Measurements from ENCODE around the gene CNGB1. TPM values are rescaled to one million over a fixed set of nuclear protein-coding genes. Genes with fewer than 3 reads are reported as not detected.

CNGB1 gene
- total and polyA plus RNA-seq, 2 experiments from 2014 or later = not detected

DNA sequence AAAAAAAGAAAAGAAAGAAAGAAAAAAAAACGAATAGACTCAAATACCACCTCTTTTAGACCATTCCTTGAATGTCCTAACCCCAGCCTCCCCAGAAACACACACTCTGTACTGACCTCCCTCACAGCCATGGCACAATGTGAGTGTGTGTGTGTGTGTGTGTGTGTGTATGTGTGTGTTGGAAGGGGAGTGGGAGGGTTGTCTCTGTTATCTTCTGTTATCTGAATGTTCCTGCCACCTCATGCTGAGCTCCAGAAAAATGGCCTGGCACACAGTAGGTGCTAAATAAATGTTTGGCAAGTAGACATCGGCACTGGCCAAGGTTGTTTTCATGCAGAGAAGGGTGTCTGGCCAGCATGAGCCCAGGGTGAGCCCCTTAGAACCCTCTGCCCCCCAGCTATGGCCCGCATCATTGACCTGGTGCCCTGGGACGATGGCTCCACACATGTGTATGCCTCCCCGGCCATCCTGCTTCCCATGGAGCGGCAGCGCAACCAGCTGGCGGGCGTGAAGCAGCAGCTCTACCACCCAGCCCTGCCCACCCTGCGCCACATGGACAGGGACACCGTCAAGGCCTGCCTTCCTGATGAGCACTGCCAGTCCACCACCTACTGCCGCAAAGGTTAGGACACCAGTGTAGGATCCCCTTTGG, 6.6 kb upstream of the CNGB1 start:
- Histone ChIP-seq H3K9me3 (ENCODE audit: low read depth) (no peaks in the 10 kb centered on the region), H3K27me3 (no peaks in the 10 kb centered on the region), H3K27ac (no peak overlapping the region), H3K36me3 (no peaks in the 10 kb centered on the region), H3K4me1 (ENCODE audit: low read depth) (no peaks in the 10 kb centered on the region), H3K4me3 (no peak overlapping the region)
- TF ChIP-seq, protein P1, sequence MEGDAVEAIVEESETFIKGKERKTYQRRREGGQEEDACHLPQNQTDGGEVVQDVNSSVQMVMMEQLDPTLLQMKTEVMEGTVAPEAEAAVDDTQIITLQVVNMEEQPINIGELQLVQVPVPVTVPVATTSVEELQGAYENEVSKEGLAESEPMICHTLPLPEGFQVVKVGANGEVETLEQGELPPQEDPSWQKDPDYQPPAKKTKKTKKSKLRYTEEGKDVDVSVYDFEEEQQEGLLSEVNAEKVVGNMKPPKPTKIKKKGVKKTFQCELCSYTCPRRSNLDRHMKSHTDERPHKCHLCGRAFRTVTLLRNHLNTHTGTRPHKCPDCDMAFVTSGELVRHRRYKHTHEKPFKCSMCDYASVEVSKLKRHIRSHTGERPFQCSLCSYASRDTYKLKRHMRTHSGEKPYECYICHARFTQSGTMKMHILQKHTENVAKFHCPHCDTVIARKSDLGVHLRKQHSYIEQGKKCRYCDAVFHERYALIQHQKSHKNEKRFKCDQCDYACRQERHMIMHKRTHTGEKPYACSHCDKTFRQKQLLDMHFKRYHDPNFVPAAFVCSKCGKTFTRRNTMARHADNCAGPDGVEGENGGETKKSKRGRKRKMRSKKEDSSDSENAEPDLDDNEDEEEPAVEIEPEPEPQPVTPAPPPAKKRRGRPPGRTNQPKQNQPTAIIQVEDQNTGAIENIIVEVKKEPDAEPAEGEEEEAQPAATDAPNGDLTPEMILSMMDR (IDR thresholded peaks at IDR 0.05; ENCODE audit: low read depth, low read length) = no peak
- no peak for DNase-seq (ENCODE audit: low read depth in 1 of 2, low spot score in 1 of 2)

DNA sequence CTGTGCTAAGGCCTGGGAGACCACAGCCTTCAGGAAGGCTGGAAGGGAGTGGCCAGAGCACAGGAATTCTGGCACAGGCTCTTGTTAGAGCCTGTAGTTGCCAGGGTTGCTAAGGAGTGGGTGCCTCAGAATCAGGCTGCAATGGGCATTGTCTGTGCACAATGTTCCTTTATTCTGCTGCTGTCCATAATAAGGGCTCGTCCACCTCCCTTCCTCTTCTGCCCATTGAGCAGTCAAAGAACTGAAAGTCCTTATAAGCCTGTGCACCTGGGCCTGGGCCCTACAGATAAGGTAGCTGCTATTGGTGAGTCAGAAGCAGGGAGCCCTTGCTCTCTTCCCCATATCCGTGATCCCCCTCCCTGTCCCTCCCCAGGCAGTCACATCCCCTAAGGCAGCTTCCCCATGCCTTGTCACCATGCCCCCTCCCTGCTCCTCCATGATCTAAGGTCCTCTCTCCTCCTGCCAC, 5.4 kb upstream of the CNGB1 start:
- no peaks in the 10 kb centered on the region for H3K4me1 ChIP-seq (ENCODE audit: low read depth)
- no peaks in the 10 kb centered on the region for H3K9me3 ChIP-seq (ENCODE audit: low read depth)
- DNase-seq (ENCODE audit: low read depth in 1 of 2, low spot score in 1 of 2) = peak in 1 of 2 donors; percentile 58
- no peaks in the 10 kb centered on the region for H3K36me3 ChIP-seq
- no peak overlapping the region for H3K27ac ChIP-seq
- TF ChIP-seq, protein P1 (IDR thresholded peaks at IDR 0.05; ENCODE audit: low read depth, low read length) = no peak
- no peaks in the 10 kb centered on the region for H3K27me3 ChIP-seq
- H3K4me3 ChIP-seq = no peak overlapping the region

DNA sequence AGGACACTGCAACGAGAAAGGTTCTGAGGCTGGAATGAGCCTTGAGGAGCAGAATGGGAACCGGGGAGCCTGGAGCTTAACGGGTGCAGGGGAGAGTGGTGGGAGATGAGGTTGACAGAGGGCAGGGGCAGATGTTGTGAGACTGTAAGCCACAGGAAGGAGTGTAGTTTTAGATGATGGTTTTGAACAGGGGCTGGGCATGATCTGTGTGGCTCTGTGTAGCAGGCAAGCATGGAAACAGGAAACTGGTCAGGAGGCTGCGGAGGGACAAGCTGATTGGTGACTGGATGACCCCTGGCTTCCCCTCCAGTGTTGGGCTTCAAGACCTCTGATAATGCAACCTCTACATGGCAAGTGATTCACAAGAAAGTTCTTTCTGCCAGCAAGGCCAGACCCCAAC, 1.4 kb upstream of the CNGB1 start:
- no peaks in the 10 kb centered on the region for H3K27me3 ChIP-seq
- TF ChIP-seq, protein P1 (IDR thresholded peaks at IDR 0.05; ENCODE audit: low read depth, low read length) = no peak
- H3K4me1 ChIP-seq (ENCODE audit: low read depth) = no peaks in the 10 kb centered on the region
- no peaks in the 10 kb centered on the region for H3K9me3 ChIP-seq (ENCODE audit: low read depth)
- no peak overlapping the region for H3K27ac ChIP-seq
- no peaks in the 10 kb centered on the region for H3K36me3 ChIP-seq
- H3K4me3 ChIP-seq = no peak overlapping the region
- DNase-seq (ENCODE audit: low read depth in 1 of 2, low spot score in 1 of 2) = no peak

DNA sequence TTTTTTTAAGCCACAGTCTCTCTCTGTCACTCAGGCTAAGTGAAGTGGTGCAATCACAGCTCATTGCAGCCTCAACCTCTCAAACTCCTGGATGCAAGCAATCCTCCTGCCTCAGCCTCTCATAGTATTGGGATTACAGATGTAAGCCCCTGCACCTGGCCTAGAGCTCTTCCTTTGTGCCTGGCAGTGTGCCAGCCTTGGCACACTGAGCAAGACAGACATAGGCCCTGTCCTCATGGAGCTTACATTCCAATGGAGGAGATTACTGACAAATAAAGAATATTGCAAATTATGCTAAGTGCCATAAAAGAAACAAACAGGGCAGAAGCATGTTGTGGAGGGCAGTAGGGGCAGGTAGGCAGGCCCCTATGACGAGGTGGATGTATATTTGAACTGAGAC, 920 bp upstream of the CNGB1 start:
- Histone ChIP-seq H3K36me3 (no peaks in the 10 kb centered on the region), H3K4me3 (no peak overlapping the region), H3K27me3 (no peaks in the 10 kb centered on the region), H3K4me1 (ENCODE audit: low read depth) (no peaks in the 10 kb centered on the region), H3K9me3 (ENCODE audit: low read depth) (no peaks in the 10 kb centered on the region), H3K27ac (no peak overlapping the region)
- TF ChIP-seq, protein P1 (IDR thresholded peaks at IDR 0.05; ENCODE audit: low read depth, low read length) = no peak
- DNase-seq (ENCODE audit: low read depth in 1 of 2, low spot score in 1 of 2) = no peak

DNA sequence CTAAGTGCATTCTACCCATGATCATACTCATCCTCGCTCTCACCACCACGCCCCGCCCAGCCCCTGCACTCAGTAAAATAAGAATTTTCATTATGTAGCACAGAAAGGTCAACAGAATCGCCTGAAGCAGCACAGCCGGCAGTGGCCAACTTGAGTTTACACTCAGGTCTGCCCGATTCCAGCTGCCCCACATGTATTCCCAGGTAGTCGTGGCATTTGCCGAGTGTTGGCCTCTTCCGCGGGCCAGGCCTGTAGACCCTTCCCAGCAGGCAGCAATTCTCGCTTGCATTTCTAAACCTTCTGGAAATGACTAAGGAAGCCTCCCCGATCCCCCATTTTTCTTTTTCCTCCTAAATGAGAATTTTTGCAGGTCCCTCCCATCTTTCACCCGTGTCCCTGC, 609 bp downstream of the CNGB1 start:
- Histone ChIP-seq H3K27ac (no peak overlapping the region), H3K27me3 (no peaks in the 10 kb centered on the region), H3K4me1 (ENCODE audit: low read depth) (no peaks in the 10 kb centered on the region), H3K36me3 (no peaks in the 10 kb centered on the region), H3K9me3 (ENCODE audit: low read depth) (no peaks in the 10 kb centered on the region), H3K4me3 (no peak overlapping the region)
- TF ChIP-seq, protein P1 (IDR thresholded peaks at IDR 0.05; ENCODE audit: low read depth, low read length) = no peak
- no peak for DNase-seq (ENCODE audit: low read depth in 1 of 2, low spot score in 1 of 2)
